Lower leg skin (tissue), 4 donors: ENCODE measurements around the gene CD82. TPM values are rescaled to one million over a fixed set of nuclear protein-coding genes. Genes with fewer than 3 reads are reported as not detected.

Source experiments
- DNase-seq, 2 donors: peaks; one replicate each; pipeline ENCODE4 v3.0.0-alpha.2; 2019; ENCODE audit warnings: low spot score in 2 of 2
- H3K4me3 ChIP-seq: fragments of 200-600 bp; sonication (generic); 2 replicates; pipeline ENCODE4 v1.5.1; 2017; ENCODE audit warnings: mild to moderate bottlenecking, low read depth; ENCODE audit not compliant: poor library complexity, severe bottlenecking
- CTCF ChIP-seq, 3 donors: fragments of 450-650 bp; IDR thresholded peaks; one replicate each; pipeline ENCODE4 v1.5.1; 2016; ENCODE audit warnings: antibody characterized with exemption in 3 of 3, mild to moderate bottlenecking in 3 of 3, moderate library complexity in 2 of 3
- POLR2A ChIP-seq, 2 donors: fragments of 450-650 bp; IDR thresholded peaks; one replicate each; pipeline ENCODE4 v1.6.1; 2016 to 2017; ENCODE audit warnings: antibody characterized with exemption in 2 of 2, mild to moderate bottlenecking in 1 of 2, moderate library complexity in 1 of 2
- WGBS, 2 donors: methylation state at CpG; one replicate each; pipeline ENCODE4 v1.1.5; 2018; 5-methylcytosine and 5-hydroxymethylcytosine counted together
- intact Hi-C: fragments of 100-400 bp; cut with DNase I; formaldehyde crosslinking; loops from one replicate; pipeline ENCODE4 v1.15.0; 2023; ENCODE audit warnings: low total_unique reads
- total RNA-seq, 4 donors: library from RNA; depleted of rRNA; stranded (reverse); fragments of >200 nt; gene quantifications; one replicate each; pipeline ENCODE4 v1.1.0, GENCODE V29; 2016

The CD82 gene
- total RNA-seq, 4 donors from 2014 or later: 47.1 to 95.4 (median 76.6) TPM

DNA sequence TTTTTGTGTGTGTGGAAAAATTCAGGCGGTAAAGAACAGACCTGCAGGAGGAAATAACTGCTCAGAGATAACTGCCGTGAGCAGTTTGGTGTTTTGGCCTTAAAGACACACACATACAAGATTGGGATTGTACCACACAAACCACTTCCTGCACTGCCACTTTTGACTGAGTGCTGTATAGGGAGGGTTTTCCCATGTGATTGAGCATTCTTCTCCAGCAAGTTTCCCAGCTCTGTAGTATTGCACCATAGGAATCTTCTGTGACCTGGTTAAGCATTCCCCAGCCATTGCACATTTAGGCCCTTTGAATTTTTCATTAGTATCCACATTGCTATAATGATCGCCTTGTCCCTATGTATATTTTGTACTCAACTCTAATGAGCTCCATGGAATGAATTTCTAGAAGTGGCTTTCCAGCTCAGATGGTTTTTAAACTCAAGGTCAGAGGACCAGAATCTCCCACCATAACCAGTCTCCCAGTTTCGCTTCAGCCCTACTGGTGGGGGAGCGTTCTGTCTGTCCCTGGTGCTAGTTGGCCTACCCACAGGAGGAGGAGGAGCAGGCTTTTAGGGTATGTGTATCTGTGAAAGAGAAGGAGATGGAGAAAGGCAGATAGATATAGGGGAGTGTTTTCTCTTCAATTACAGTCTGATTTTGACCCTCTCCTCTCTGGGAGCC lies 9.3 kb downstream of the CD82 start:
- H3K4me3 ChIP-seq: no peak overlapping the region
- intact Hi-C loops: no loop called here
- TF ChIP-seq CTCF (IDR thresholded peaks at IDR 0.05): no peak
- TF ChIP-seq POLR2A (IDR thresholded peaks at IDR 0.05): no peak
- DNase-seq: peak in 1 of 2 donors; percentile 45
- WGBS, 2 donors: 53 to 67% methylated on average over 5 of the region's 5 CpGs

- TF ChIP-seq POLR2A (IDR thresholded peaks at IDR 0.05) (no peak), CTCF (IDR thresholded peaks at IDR 0.05) (no peak)
- DNase-seq: no peak
- 74 to 79% methylated on average over 2 of the region's 2 CpGs for WGBS, 2 donors
- H3K4me3 ChIP-seq: no peak overlapping the region
- intact Hi-C loops: no loop called here
Measured at GRCh38 chr11:44575288-44575672, 9.8 kb downstream of the CD82 start.

- intact Hi-C loops: no loop called here
- no peak for TF ChIP-seq CTCF (IDR thresholded peaks at IDR 0.05)
- TF ChIP-seq POLR2A (IDR thresholded peaks at IDR 0.05): no peak
- no peak overlapping the region for H3K4me3 ChIP-seq
- 83 to 86% methylated on average over 5 of the region's 5 CpGs for WGBS, 2 donors
- DNase-seq: no peak
Measured at GRCh38 chr11:44575962-44576361, 10.5 kb downstream of the CD82 start.

GRCh38 chr11:44576656-44577055 lies 11.2 kb downstream of the CD82 start:
- H3K4me3 ChIP-seq: no peak overlapping the region
- intact Hi-C loops: no loop called here
- TF ChIP-seq CTCF (IDR thresholded peaks at IDR 0.05): no peak
- no peak for TF ChIP-seq POLR2A (IDR thresholded peaks at IDR 0.05)
- 75 to 76% methylated on average over 4 of the region's 4 CpGs for WGBS, 2 donors
- no peak for DNase-seq

DNA sequence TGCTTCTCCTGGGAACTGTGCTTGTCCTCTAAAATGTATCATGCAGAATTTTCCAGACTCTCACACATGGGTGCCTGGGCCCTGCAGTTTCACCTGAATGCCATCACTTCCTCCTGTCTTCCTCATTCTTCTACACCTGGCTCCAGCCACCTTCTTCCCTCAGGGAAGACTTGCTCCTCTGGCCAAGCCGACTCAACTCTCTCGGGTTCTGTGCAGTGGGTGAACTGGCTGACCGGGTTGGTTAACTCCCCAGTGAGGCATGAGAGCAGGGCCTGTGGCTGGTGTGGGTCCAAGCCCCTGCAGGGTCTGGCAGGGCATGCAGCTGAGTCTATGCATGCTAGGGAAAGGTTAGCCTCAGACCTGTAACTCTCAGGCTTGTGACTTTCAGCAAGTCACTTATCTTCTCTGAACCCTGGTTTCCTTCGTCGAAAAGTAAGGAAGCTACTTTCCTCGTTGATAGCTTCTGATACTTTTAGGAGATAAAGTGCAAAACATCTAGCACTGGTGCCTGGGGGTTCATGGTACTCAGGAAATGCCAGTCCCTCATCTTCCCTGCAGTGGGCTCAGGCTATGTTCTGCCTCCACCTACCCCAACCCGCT lies 11.9 kb downstream of the CD82 start:
- WGBS, 2 donors: 48 to 53% methylated on average over 7 of the region's 7 CpGs
- intact Hi-C loops: no loop called here
- no peak overlapping the region for H3K4me3 ChIP-seq
- no peak for TF ChIP-seq POLR2A (IDR thresholded peaks at IDR 0.05)
- TF ChIP-seq CTCF (IDR thresholded peaks at IDR 0.05): no peak
- DNase-seq: peak in 1 of 2 donors; percentile 51
